Rectal smooth muscle tissue (tissue), 1 donor: ENCODE results near the gene WNT9B.

ENCODE experiments used
- H3K27ac ChIP-seq: one replicate; pipeline ENCODE4 v1.7.0; 2013; ENCODE audit warnings: low read depth, low read length, inconsistent platforms
- H3K27me3 ChIP-seq: one replicate; pipeline ENCODE4 v1.7.0; 2013; ENCODE audit warnings: low read length; ENCODE audit not compliant: control insufficient read depth, insufficient read depth
- H3K36me3 ChIP-seq: one replicate; pipeline ENCODE4 v1.7.0; 2013; ENCODE audit warnings: low read length; ENCODE audit not compliant: control insufficient read depth, insufficient read depth
- H3K4me1 ChIP-seq: one replicate; pipeline ENCODE4 v1.7.0; 2013; ENCODE audit warnings: low read length; ENCODE audit not compliant: control insufficient read depth, insufficient read depth
- H3K4me3 ChIP-seq: one replicate; pipeline ENCODE4 v1.7.0; 2013; ENCODE audit warnings: low read length
- H3K9ac ChIP-seq: one replicate; pipeline ENCODE4 v1.7.0; 2013; ENCODE audit warnings: low read length

WNT9B gene

GRCh38 chr17:46931596-46931995, 80.2 kb downstream of the WNT9B start:
- Histone ChIP-seq H3K27ac (no peak overlapping the region), H3K4me1 (no peaks in the 10 kb centered on the region), H3K36me3 (peaks cover 38% of the 10 kb centered on the region), H3K9ac (no peak overlapping the region), H3K4me3 (no peak overlapping the region), H3K27me3 (no peaks in the 10 kb centered on the region)

GRCh38 chr17:46935658-46936266, 84.4 kb downstream of the WNT9B start:
- no peak overlapping the region for H3K27ac ChIP-seq
- peaks cover 57% of the 10 kb centered on the region for H3K36me3 ChIP-seq
- H3K9ac ChIP-seq = no peak overlapping the region
- no peaks in the 10 kb centered on the region for H3K27me3 ChIP-seq
- no peak overlapping the region for H3K4me3 ChIP-seq
- H3K4me1 ChIP-seq = no peaks in the 10 kb centered on the region
